ENCODE data around the gene GPR162.

GRCh38 chr12:6818222-6818621 is 3.4 kb upstream of the GPR162 start:
- TF ChIP-seq BHLHE40 (IDR thresholded peaks at IDR 0.05; ENCODE audit: low read depth, low read length) (no peak), CEBPB (IDR thresholded peaks at IDR 0.05; ENCODE audit: low read depth, low read length) (no peak), RAD21 (IDR thresholded peaks at IDR 0.05; ENCODE audit: low read length) (no peak), CTCF (conservative IDR thresholded peaks at IDR 0.05; ENCODE audit: low read depth, low read length) (no peak), POLR2A (IDR thresholded peaks at IDR 0.05; ENCODE audit: low read depth, low read length) (no peak), SMC3 (IDR thresholded peaks at IDR 0.05; ENCODE audit: low read depth, low read length) (no peak), ELK1 (IDR thresholded peaks at IDR 0.05; ENCODE audit: borderline replicate concordance, low read depth, low read length) (no peak), RFX5 (IDR thresholded peaks at IDR 0.05; ENCODE audit: low read depth, low read length) (no peak), MAZ (IDR thresholded peaks at IDR 0.05; ENCODE audit: borderline replicate concordance, low read depth, low read length) (no peak), USF2 (IDR thresholded peaks at IDR 0.05; ENCODE audit: low read depth, low read length) (no peak), RCOR1 (IDR thresholded peaks at IDR 0.05; ENCODE audit: insufficient replicate concordance, low read length) (no peak)

All from IMR-90 (cell line).